GM13976 (cell line): ENCODE data around the gene PCSK6.

ENCODE experiments used
- DNase-seq: peaks from one replicate; pipeline ENCODE4 v3.0.0; 2012; ENCODE audit warnings: low spot score
- CTCF ChIP-seq: IDR thresholded peaks from 2 replicates; pipeline ENCODE4 v1.5.1; 2012; ENCODE audit warnings: borderline replicate concordance, mild to moderate bottlenecking; ENCODE audit not compliant: insufficient read depth; ENCODE audit errors: extremely low read depth, missing control alignments, control extremely low read depth
- in situ Hi-C: fragments of 300-500 bp; cut with MboI; formaldehyde crosslinking; loops from one replicate; pipeline ENCODE4 v1.12.0; 2022; ENCODE audit warnings: low sequenced_read_pairs, mixed read lengths, inconsistent platforms; ENCODE audit not compliant: unreplicated experiment

The PCSK6 gene

GRCh38 chr15:101258238-101259144, 231.0 kb downstream of the PCSK6 start:
- peak; percentile 51 for DNase-seq
- in situ Hi-C loops, result loop anchor here (10.0 to 25.0 kb wide), 2 partner anchors 354 to 621 kb away; no protein-coding TSS in a partner anchor
- peak; percentile 80 for TF ChIP-seq CTCF

GRCh38 chr15:101256757-101257156, 232.8 kb downstream of the PCSK6 start:
- TF ChIP-seq CTCF, result peak; percentile 21
- in situ Hi-C loops, result loop anchor here (10.0 to 25.0 kb wide), 2 partner anchors 352 to 619 kb away; no protein-coding TSS in a partner anchor
- no peak for DNase-seq

- in situ Hi-C loops, result loop anchor here (10.0 to 25.0 kb wide), 2 partner anchors 351 to 618 kb away; no protein-coding TSS in a partner anchor
- no peak for DNase-seq
- TF ChIP-seq CTCF, result no peak
Observed at GRCh38 chr15:101255615-101256241, 233.8 kb downstream of the PCSK6 start.

- in situ Hi-C loops, result loop anchor here (10.0 to 25.0 kb wide), 2 partner anchors 350 to 618 kb away; no protein-coding TSS in a partner anchor
- no peak for TF ChIP-seq CTCF
- no peak for DNase-seq
Observed at GRCh38 chr15:101255051-101255395, 234.5 kb downstream of the PCSK6 start.

- in situ Hi-C loops, result loop anchor here (10.0 to 25.0 kb wide), 2 partner anchors 350 to 617 kb away; no protein-coding TSS in a partner anchor
- TF ChIP-seq CTCF, result no peak
- no peak for DNase-seq
Observed at GRCh38 chr15:101254157-101255050, 235.1 kb downstream of the PCSK6 start.
